8988T (cell line): ENCODE data around the gene MACROD2.
"Not testable (repeated sequence)": the region's sequence is repeated elsewhere in the genome, so short reads cannot be mapped to it uniquely, and the experiment has no call there.

Source experiments
- DNase-seq: peaks from one replicate; pipeline ENCODE4 v3.0.0; 2011

Gene MACROD2

GRCh38 chr20:14889496-14890255, 894.4 kb downstream of the MACROD2 start:
- no peak for DNase-seq

- DNase-seq: no peak
These were observed 895.4 kb downstream of the MACROD2 start for GRCh38 chr20:14890713-14891112.

GRCh38 chr20:14892782-14893181, 897.5 kb downstream of the MACROD2 start:
- DNase-seq: no peak

- DNase-seq: no peak
These were observed 901.3 kb downstream of the MACROD2 start for GRCh38 chr20:14896569-14896968.

GRCh38 chr20:14897608-14898007, 902.3 kb downstream of the MACROD2 start:
- DNase-seq: no peak

GRCh38 chr20:14902432-14903089, 907.2 kb downstream of the MACROD2 start:
- no peak for DNase-seq

- no peak for DNase-seq
These were observed 911.7 kb downstream of the MACROD2 start for GRCh38 chr20:14906908-14907434.

- no peak for DNase-seq
These were observed 914.8 kb downstream of the MACROD2 start for GRCh38 chr20:14910126-14910525.

GRCh38 chr20:14913896-14914620, 918.7 kb downstream of the MACROD2 start:
- DNase-seq: no peak

GRCh38 chr20:14914633-14915032, 919.3 kb downstream of the MACROD2 start:
- no peak for DNase-seq

GRCh38 chr20:14915356-14915755, 920.0 kb downstream of the MACROD2 start:
- DNase-seq: no peak

GRCh38 chr20:14916360-14916920, 921.1 kb downstream of the MACROD2 start:
- no peak for DNase-seq

GRCh38 chr20:14918281-14918680, 923.0 kb downstream of the MACROD2 start:
- no peak for DNase-seq

- no peak for DNase-seq
These were observed 923.7 kb downstream of the MACROD2 start for GRCh38 chr20:14918976-14919375.

- DNase-seq: no peak
These were observed 924.3 kb downstream of the MACROD2 start for GRCh38 chr20:14919501-14920081.

GRCh38 chr20:14921513-14921912, 926.2 kb downstream of the MACROD2 start:
- DNase-seq: no peak

GRCh38 chr20:14922503-14923267, 927.4 kb downstream of the MACROD2 start:
- no peak for DNase-seq

- no peak for DNase-seq
These were observed 929.1 kb downstream of the MACROD2 start for GRCh38 chr20:14924433-14924832.

GRCh38 chr20:14925300-14925699, 930.0 kb downstream of the MACROD2 start:
- no peak for DNase-seq

GRCh38 chr20:14926436-14926835, 931.1 kb downstream of the MACROD2 start:
- DNase-seq: not testable (repeated sequence)

- DNase-seq: no peak
These were observed 932.8 kb downstream of the MACROD2 start for GRCh38 chr20:14928083-14928482.

GRCh38 chr20:14929388-14929787, 934.1 kb downstream of the MACROD2 start:
- no peak for DNase-seq
